Kidney (tissue), 14 donors: Measurements from ENCODE around the gene BAHD1. TPM values are rescaled to one million over a fixed set of nuclear protein-coding genes. Genes with fewer than 3 reads are reported as not detected.

ENCODE experiments used
- DNase-seq, 5 donors: peaks; one replicate each; pipeline ENCODE4 v3.0.0-alpha.2; 2013 to 2020
- FAIRE-seq: peaks from 2 replicates; lab custom pipeline; 2012; peaks lifted over from hg19 to GRCh38; lab: Jason Lieb, UNC
- H3K27ac ChIP-seq, 2 donors: one replicate each; pipeline ENCODE4 v1.7.0; 2013; ENCODE audit warnings: low read depth in 2 of 2, low read length in 2 of 2, inconsistent platforms in 1 of 2
- H3K27me3 ChIP-seq: one replicate; pipeline ENCODE4 v1.7.1; 2013; ENCODE audit warnings: low read length, inconsistent platforms; ENCODE audit not compliant: control insufficient read depth, insufficient read depth
- H3K36me3 ChIP-seq, 3 donors: one replicate each; pipeline versions ENCODE4 v1.7.0 to v1.7.1; 2013; ENCODE audit warnings: low read length in 3 of 3, control low read depth in 1 of 3, inconsistent platforms in 1 of 3; ENCODE audit not compliant: insufficient read depth in 3 of 3, control insufficient read depth in 2 of 3
- H3K4me1 ChIP-seq, 3 donors: one replicate each; pipeline versions ENCODE4 v1.7.0 to v1.7.1; 2013; ENCODE audit warnings: low read length in 3 of 3, inconsistent platforms in 1 of 3, low read depth in 1 of 3; ENCODE audit not compliant: control insufficient read depth in 2 of 3, insufficient read depth in 2 of 3
- H3K4me3 ChIP-seq, 3 donors: one replicate each; pipeline versions ENCODE4 v1.7.0 to v1.8.1; 2013; ENCODE audit warnings: low read length in 3 of 3, control low read depth in 1 of 3, inconsistent platforms in 1 of 3
- H3K9ac ChIP-seq, 3 donors: one replicate each; pipeline versions ENCODE4 v1.7.0 to v1.7.1; 2013; ENCODE audit warnings: low read length in 3 of 3, control low read depth in 1 of 3, inconsistent platforms in 1 of 3
- H3K9me3 ChIP-seq, 3 donors: one replicate each; pipeline versions ENCODE4 v1.7.0 to v1.7.1; 2013; ENCODE audit warnings: low read length in 3 of 3, control low read depth in 1 of 3, inconsistent platforms in 1 of 3; ENCODE audit not compliant: control insufficient read depth in 2 of 3, insufficient read depth in 1 of 3
- CTCF ChIP-seq: IDR thresholded peaks from 3 replicates; pipeline ENCODE4 v1.5.1; 2012; ENCODE audit warnings: mild to moderate bottlenecking, moderate library complexity, borderline replicate concordance; ENCODE audit not compliant: insufficient read depth; ENCODE audit errors: extremely low read depth
- intact Hi-C: fragments of 100-400 bp; cut with DNase I; formaldehyde crosslinking; loops from one replicate; pipeline ENCODE4 v1.11.1; 2022
- polyA plus RNA-seq: library from polyadenylated mRNA; stranded (reverse); fragments of 350-450 nt; fragmentation: Illumina TruSeq; extraction: RNeasy Lipid Tissue Mini Kit (QIAGEN cat#74804); gene quantifications from one replicate; pipeline ENCODE4 v1.2.3, GENCODE V29; 2014; ENCODE audit warnings: low read depth, low replicate concordance; ENCODE audit not compliant: insufficient read depth
- total RNA-seq: library from RNA; stranded (reverse); fragmentation: NEBNext Ultra II Directional; extraction: Animal tissue kit (Norgen Biotek cat#: 25700); gene quantifications from one replicate; pipeline ENCODE4 v1.2.1, GENCODE V29; 2021
- donor health status: control.
- donor health status: control.
- donor health status: control.
- donor health status: control.
- donor health status: control.
- donor health status: DM: yes; HTN: yes; CAD: no.
- donor health status: Normal renal cell carcinoma (clear cell type).

The BAHD1 gene
- total and polyA plus RNA-seq, 2 donors from 2014 or later, result 13.3 to 28.4 TPM

GRCh38 chr15:40435023-40435709 lies 5.6 kb upstream of the BAHD1 start:
- peaks cover 9% of the 10 kb centered on the region for H3K27me3 ChIP-seq
- peaks cover 0 to 21% (median 0%) of the 10 kb centered on the region in 3 donors for H3K4me1 ChIP-seq
- intact Hi-C loops, result no loop called here
- FAIRE-seq (no peak), DNase-seq (peak in 1 of 5 donors; percentile 54)
- no peaks in the 10 kb centered on the region for H3K36me3 ChIP-seq
- no peak for TF ChIP-seq CTCF
- H3K27ac ChIP-seq, result no peak overlapping the region
- H3K9me3 ChIP-seq, result no peaks in the 10 kb centered on the region
- H3K4me3 ChIP-seq, result no peak overlapping the region
- H3K9ac ChIP-seq, result no peak overlapping the region

- peaks cover 9% of the 10 kb centered on the region for H3K27me3 ChIP-seq
- intact Hi-C loops, result no loop called here
- no peak for TF ChIP-seq CTCF
- FAIRE-seq, result no peak
- H3K27ac ChIP-seq, result no peak overlapping the region
- H3K4me3 ChIP-seq, result peak overlapping the region in 1 of 3 donors; percentile 43
- no peak overlapping the region for H3K9ac ChIP-seq
- H3K9me3 ChIP-seq, result no peaks in the 10 kb centered on the region
- DNase-seq, result peak in 2 of 5 donors; percentile 13 to 66
- peaks cover 0 to 21% (median 0%) of the 10 kb centered on the region in 3 donors for H3K4me1 ChIP-seq
- no peaks in the 10 kb centered on the region for H3K36me3 ChIP-seq
Observed at GRCh38 chr15:40435710-40436089, 5.1 kb upstream of the BAHD1 start.

- no peaks in the 10 kb centered on the region for H3K36me3 ChIP-seq
- H3K4me3 ChIP-seq, result peak overlapping the region in 1 of 3 donors; percentile 43
- H3K9me3 ChIP-seq, result no peaks in the 10 kb centered on the region
- peak overlapping the region in 1 of 3 donors; percentile 10 for H3K9ac ChIP-seq
- no peak overlapping the region for H3K27ac ChIP-seq
- peaks cover 0 to 21% (median 0%) of the 10 kb centered on the region in 3 donors for H3K4me1 ChIP-seq
- intact Hi-C loops, result no loop called here
- peaks cover 9% of the 10 kb centered on the region for H3K27me3 ChIP-seq
- TF ChIP-seq CTCF, result no peak
- no peak for FAIRE-seq
- DNase-seq, result peak in 4 of 5 donors; percentile 47 to 81 (median 58)
Observed at GRCh38 chr15:40436116-40436891, 4.4 kb upstream of the BAHD1 start.
